CD1c-positive myeloid dendritic cell (primary cell): ENCODE data around the gene RBBP4.
A peak's percentile ranks its signal among the peaks of the same experiment; 100 is the strongest.

Experiments
- DNase-seq: peaks from one replicate; pipeline ENCODE4 v3.0.0-alpha.2; 2016; ENCODE audit errors: extremely low spot score

The RBBP4 gene

DNA sequence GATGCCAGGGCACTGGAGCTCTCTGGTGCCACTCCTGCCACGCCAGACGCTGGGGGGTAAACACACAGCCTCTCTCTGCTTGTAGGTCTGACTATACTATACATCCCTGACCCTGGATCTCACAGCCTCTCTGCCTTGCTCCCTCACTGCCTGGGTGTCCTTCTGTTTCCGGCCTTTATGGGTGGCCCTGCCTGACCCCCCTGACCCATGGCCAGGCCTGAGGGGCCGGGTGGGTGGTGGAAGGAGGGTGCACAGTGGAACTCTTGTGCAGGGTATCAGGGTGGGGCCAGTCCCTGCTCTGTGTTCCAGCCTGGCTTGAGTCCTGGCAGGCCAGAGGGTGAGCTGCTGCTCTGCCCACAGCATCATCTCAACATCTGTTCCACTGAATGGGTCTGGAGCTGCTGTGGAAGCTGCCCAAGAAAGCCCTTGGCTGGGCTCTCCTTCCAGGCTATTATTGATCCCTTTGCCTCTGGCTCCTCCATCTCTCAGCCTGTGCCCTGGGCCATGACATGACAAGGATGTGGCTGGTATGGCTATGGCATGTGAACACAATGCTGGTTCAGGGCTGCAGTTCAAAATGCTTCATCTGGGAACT, 68.8 kb downstream of the RBBP4 start:
- no peak for DNase-seq

DNA sequence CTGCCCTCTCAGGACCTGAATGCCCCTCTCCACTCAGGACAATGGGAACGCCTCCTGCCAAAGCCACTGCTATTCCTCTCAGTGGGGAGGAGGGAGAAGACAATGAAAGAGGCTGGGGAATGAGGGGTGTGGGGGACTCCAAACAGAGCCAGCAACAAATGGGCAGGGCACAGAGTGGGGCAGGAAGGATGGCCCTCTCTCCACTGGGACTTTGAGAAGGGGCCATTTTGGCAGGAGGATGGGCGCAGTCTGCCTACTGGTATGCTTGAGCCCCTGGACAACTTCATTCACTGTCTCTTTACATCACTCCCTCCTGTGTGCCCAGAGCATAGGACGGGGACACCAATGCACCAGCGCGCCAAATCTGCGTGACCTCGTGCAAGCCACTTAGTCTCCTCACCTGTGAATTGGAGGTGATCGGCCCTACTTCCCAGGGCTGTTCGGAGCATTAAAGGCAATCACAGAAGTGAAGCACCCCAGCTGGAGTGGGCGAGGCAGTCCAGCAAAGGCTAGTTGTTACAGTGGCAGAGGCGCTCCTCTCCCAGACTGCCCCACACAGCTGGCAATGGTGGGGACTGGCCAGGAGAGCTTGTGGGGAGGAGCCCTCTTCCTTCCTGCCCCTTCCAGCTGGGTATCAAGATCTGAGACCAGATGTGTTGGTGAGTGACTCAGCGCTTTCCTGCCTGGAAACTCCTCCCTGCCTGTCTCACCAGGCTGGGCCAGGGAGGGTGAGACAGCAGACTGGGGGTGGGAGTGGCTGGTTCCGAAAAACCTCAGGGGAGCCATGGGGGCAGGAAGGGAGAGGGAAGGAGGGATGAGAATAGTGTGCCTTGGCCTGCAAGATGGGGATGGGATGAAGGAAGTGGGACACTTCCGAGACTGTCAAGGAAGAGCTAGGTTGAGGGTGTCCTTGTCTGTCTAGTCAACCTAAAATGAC, 73.9 kb downstream of the RBBP4 start:
- peak; percentile 61 for DNase-seq

DNA sequence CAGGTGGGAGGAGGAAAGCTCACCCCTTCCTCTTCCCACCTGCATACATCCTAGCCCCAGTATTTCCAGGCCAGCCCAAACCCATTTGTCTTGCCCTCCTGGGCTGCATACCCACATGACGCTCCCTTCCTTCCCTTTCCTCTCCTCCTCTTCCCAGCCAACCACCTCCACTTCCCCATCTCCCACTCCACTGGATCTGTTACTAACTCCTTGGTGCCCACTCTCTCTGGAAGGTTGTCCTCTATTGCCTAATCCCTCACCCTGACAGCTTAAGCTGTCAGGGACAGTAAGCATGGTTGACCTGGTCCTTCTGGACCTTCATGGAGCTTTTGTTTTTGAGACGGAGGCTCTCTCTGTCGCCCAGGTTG, 74.6 kb downstream of the RBBP4 start:
- DNase-seq = peak; percentile 64

DNA sequence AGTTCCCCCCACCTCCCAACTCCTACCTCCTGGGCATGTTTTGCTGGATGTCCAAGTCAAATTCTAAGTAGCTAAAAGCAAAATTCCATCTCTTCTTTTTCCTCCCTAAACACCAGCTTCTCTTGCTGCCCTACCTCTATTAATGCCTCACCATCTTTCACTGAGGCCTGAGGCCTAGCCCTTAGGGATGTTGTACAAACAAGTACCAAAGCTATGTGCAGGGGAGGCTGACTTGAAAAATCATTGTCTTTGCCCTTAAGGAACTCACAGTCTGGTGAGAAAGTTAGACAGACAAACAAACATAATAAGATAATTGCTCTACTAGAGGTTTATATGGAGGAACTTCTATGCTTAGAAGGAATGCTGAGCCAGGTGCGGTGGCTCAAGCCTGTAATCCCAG, 76.9 kb downstream of the RBBP4 start:
- no peak for DNase-seq

DNA sequence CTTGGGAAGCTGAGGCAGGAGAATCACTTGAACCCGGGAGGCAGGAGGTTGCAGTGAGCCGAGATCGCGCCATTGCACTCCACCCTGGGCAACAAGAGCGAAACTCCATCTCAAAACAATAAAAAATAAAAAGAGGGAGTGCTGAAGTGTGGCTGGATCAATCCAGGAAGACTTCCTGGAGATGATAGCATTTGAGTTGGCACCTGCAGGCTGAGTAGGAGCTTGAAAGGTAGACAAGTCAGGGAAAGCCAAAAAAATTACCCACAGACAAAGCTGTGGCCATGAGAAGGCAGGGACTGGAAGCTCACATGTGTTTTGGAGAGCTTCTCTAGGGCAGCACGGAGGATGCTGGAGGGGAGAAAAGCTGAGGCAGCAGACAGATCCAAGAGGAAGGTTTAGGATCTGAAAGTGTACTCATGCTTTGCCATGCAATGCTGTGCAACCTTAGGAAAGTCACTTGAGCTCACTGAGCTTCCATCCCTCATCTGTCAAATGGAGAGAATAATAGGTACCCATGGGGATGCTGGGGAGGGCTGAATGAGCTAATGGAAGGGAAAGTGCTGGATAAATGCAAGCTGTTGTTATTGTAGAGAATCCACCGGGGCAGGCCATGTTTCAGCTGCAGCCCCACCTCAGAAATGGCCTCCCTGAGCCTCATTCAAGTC, 77.5 kb downstream of the RBBP4 start:
- DNase-seq = no peak

DNA sequence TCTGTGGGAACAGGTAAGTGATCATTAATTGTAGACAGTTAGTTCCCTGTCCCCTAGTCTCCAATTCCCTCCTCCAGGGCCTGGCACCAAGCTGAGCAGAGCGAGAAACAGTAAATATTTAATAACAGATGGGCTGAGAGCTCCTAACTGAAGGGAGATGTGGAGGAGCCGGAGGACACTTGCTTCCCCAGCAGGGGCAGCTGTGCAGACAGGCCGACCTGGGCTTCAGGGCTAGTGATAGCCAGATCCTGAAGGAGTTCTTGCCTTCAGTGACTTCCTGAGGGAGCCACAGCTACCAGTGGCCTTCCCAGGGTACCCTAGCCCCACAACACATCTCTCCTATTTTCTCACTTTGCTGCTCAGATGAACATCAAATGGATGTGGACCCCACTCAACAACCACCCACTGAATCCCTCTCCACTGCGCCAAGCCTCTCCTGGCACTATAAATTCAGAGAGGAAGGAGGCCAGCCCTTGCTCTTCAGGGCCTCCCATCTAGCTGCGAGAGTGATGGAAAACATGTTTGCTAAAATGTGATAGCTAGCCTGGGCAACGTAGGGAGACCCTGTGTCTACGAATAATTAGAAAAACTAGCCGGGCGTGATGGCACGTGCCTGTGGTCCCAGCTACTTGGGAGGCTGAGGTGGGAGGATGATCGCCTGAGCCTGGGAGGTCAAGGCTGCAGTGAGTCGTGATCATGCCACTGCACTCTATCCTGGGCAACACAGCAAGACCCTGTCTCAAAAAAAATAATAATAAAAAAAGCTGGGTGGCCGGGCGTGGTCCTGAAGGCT, 78.4 kb downstream of the RBBP4 start:
- no peak for DNase-seq

DNA sequence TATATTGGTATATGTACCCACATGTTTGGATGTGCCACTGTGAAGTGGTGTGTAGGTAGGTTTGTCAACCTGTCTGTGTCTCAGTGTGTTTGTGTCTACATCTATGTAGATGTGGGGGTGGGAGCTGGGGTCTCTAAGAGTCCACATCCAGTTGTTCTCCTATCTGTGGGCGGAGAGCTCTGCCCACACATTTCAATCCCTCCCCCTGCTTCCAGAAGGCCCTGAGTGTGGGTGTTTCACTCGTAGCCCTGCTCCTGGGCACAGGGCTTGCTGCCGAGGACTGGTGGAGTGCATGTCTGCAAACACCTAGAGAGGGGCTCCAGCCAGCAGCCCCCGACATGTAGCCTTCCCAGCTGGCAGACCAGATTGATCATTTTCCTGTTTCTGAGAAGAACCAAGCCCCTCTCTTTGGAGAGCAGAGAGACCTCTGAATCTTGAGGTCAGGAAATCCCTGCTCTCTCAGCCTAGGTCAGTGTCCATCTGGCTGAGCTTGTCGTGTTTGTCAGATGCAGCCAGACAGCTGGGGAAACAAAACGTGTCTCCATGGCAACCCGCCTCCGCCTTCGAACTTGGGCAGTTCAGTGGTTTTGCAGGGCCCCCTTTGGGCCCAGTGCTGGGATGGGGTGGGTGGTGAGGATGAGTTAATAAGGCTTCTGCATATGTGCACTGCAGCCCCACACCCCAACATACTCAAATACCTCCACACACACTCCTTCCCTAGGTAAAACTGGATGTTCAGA, 82.7 kb downstream of the RBBP4 start:
- DNase-seq = peak; percentile 19
